Breast epithelium (tissue), 3 donors: Measurements from ENCODE around the gene BBS4.

Experiments used
- POLR2A ChIP-seq: fragments of 450-650 bp; IDR thresholded peaks from one replicate; pipeline ENCODE4 v1.6.1; 2016; ENCODE audit warnings: antibody characterized with exemption, mild to moderate bottlenecking, moderate library complexity
- POLR2AphosphoS5 ChIP-seq, 3 donors: sonication (generic); formaldehyde crosslinking; IDR thresholded peaks; one replicate each; pipeline ENCODE4 v1.6.1; 2017; ENCODE audit warnings: antibody characterized with exemption in 3 of 3

DNA sequence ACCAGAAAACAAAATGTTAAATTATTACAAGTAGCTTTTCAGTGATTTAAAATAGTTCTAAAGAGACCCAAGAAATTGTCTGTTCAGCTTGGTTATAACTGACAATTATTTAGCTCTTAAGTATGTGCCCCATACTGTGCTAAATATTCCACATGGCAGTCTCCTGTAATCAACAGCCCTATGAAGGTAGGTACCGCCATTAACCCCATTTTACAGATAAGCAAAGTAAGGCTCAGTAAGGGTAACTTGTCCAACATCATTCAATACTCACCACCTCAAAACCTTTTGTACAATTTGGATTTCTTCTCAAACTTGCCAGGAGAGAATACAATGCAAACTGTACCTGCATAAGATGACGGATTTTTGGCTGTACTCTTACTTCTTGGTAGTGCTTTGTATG is 63.7 kb downstream of the BBS4 start:
- TF ChIP-seq POLR2A (no peak), POLR2AphosphoS5 (IDR thresholded peaks at IDR 0.05) (no peak)
